ENCODE data around the gene SP6.

GRCh38 chr17:47883589-47884426 lies 32.8 kb upstream of the SP6 start:
- TF ChIP-seq POLR2A (IDR thresholded peaks at IDR 0.05; ENCODE audit: low read depth, low read length) (no peak), POLR2AphosphoS5 (IDR thresholded peaks at IDR 0.05; ENCODE audit: low read depth, low read length) (no peak), TAF1 (IDR thresholded peaks at IDR 0.05; ENCODE audit: borderline replicate concordance, low read depth, low read length) (no peak)

All from GM12892 (cell line).